WTC11 (cell line): ENCODE results near the gene SMCO1.

Source experiments
- ATF3 ChIP-seq: sonication (generic); formaldehyde crosslinking; conservative IDR thresholded peaks from 2 replicates; pipeline ENCODE4 v1.8.1; 2022; ENCODE audit warnings: mild to moderate bottlenecking, missing genetic modification reagents
- TEAD4 ChIP-seq: sonication (generic); formaldehyde crosslinking; IDR thresholded peaks from 2 replicates; pipeline ENCODE4 v1.8.0; 2022; ENCODE audit warnings: mild to moderate bottlenecking, missing genetic modification reagents
- ZBTB43 ChIP-seq: sonication (generic); formaldehyde crosslinking; IDR thresholded peaks from 2 replicates; pipeline ENCODE4 v1.8.1; 2023; ENCODE audit warnings: mild to moderate bottlenecking, missing genetic modification reagents
- ZNF121 ChIP-seq: sonication (generic); formaldehyde crosslinking; IDR thresholded peaks from 2 replicates; pipeline ENCODE4 v1.8.0; 2023; ENCODE audit warnings: missing genetic modification reagents
- ZNF232 ChIP-seq: sonication (generic); formaldehyde crosslinking; IDR thresholded peaks from 2 replicates; pipeline ENCODE4 v1.8.0; 2022; ENCODE audit warnings: mild to moderate bottlenecking, missing genetic modification reagents
- TF ChIP-seq, protein P1 (sequence below): sonication (generic); formaldehyde crosslinking; IDR thresholded peaks from 2 replicates; pipeline ENCODE4 v1.8.0; 2022; ENCODE audit warnings: mild to moderate bottlenecking, missing genetic modification reagents
- TF ChIP-seq, protein P2 (sequence below): sonication (generic); formaldehyde crosslinking; IDR thresholded peaks from 2 replicates; pipeline ENCODE4 v1.8.1; 2023; ENCODE audit warnings: mild to moderate bottlenecking, moderate library complexity, missing genetic modification reagents
- TF ChIP-seq, protein P3 (sequence below): fragments of 200-600 bp; IDR thresholded peaks from 2 replicates; pipeline ENCODE4 v1.8.0; 2022; ENCODE audit warnings: antibody characterized with exemption
- TF ChIP-seq, protein P4 (sequence below): sonication (generic); formaldehyde crosslinking; IDR thresholded peaks from 2 replicates; pipeline ENCODE4 v1.8.1; 2022; ENCODE audit warnings: low read depth, missing genetic modification reagents, borderline replicate concordance
- TF ChIP-seq, protein P5 (sequence below): sonication (generic); formaldehyde crosslinking; IDR thresholded peaks from 2 replicates; pipeline ENCODE4 v1.8.1; 2023; ENCODE audit warnings: mild to moderate bottlenecking, missing genetic modification reagents, moderate library complexity

DNA sequence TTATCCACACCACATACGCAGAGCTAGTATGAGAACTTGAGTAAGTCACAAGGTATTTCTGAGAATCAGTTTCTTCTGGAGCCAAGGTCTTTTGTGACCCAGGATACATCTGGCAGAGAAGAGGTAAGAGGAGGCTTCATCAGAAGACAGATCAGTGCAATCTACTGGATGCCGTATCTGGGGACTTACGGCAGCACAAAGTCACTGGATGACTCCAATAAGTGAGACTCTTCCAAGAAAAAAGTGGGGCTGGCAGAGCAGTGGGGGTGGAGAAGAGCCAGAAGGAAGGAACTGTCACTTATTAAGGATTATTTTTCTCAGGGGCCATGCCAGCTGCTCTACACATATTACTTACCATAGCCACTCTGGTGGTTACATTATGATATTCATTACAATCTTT is 51.3 kb downstream of the SMCO1 start:
- TF ChIP-seq TEAD4 (CRISPR knock-in tag) (no peak), ZNF121 (no peak), ZBTB43 (no peak), ATF3 (no peak), ZNF232 (no peak)
- TF ChIP-seq, protein P1, sequence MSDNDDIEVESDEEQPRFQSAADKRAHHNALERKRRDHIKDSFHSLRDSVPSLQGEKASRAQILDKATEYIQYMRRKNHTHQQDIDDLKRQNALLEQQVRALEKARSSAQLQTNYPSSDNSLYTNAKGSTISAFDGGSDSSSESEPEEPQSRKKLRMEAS (CRISPR knock-in tag) = no peak
- TF ChIP-seq, protein P2, sequence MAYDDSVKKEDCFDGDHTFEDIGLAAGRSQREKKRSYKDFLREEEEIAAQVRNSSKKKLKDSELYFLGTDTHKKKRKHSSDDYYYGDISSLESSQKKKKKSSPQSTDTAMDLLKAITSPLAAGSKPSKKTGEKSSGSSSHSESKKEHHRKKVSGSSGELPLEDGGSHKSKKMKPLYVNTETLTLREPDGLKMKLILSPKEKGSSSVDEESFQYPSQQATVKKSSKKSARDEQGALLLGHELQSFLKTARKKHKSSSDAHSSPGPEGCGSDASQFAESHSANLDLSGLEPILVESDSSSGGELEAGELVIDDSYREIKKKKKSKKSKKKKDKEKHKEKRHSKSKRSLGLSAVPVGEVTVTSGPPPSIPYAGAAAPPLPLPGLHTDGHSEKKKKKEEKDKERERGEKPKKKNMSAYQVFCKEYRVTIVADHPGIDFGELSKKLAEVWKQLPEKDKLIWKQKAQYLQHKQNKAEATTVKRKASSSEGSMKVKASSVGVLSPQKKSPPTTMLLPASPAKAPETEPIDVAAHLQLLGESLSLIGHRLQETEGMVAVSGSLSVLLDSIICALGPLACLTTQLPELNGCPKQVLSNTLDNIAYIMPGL (CRISPR knock-in tag) = no peak
- TF ChIP-seq, protein P3, sequence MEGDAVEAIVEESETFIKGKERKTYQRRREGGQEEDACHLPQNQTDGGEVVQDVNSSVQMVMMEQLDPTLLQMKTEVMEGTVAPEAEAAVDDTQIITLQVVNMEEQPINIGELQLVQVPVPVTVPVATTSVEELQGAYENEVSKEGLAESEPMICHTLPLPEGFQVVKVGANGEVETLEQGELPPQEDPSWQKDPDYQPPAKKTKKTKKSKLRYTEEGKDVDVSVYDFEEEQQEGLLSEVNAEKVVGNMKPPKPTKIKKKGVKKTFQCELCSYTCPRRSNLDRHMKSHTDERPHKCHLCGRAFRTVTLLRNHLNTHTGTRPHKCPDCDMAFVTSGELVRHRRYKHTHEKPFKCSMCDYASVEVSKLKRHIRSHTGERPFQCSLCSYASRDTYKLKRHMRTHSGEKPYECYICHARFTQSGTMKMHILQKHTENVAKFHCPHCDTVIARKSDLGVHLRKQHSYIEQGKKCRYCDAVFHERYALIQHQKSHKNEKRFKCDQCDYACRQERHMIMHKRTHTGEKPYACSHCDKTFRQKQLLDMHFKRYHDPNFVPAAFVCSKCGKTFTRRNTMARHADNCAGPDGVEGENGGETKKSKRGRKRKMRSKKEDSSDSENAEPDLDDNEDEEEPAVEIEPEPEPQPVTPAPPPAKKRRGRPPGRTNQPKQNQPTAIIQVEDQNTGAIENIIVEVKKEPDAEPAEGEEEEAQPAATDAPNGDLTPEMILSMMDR = no peak
- TF ChIP-seq, protein P4, sequence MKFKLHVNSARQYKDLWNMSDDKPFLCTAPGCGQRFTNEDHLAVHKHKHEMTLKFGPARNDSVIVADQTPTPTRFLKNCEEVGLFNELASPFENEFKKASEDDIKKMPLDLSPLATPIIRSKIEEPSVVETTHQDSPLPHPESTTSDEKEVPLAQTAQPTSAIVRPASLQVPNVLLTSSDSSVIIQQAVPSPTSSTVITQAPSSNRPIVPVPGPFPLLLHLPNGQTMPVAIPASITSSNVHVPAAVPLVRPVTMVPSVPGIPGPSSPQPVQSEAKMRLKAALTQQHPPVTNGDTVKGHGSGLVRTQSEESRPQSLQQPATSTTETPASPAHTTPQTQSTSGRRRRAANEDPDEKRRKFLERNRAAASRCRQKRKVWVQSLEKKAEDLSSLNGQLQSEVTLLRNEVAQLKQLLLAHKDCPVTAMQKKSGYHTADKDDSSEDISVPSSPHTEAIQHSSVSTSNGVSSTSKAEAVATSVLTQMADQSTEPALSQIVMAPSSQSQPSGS (CRISPR knock-in tag) = no peak
- TF ChIP-seq, protein P5, sequence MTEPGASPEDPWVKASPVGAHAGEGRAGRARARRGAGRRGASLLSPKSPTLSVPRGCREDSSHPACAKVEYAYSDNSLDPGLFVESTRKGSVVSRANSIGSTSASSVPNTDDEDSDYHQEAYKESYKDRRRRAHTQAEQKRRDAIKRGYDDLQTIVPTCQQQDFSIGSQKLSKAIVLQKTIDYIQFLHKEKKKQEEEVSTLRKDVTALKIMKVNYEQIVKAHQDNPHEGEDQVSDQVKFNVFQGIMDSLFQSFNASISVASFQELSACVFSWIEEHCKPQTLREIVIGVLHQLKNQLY (CRISPR knock-in tag) = no peak
